HepG2 (cell line): ENCODE measurements around the gene PRPF18. TPM values are rescaled to one million over a fixed set of nuclear protein-coding genes. Genes with fewer than 3 reads are reported as not detected.

Source experiments
- AHDC1 ChIP-seq: sonication (generic); formaldehyde crosslinking; IDR thresholded peaks from 2 replicates; pipeline ENCODE4 v1.5.1; 2020; ENCODE audit warnings: mild to moderate bottlenecking, missing genetic modification reagents, borderline replicate concordance
- KDM5B ChIP-seq: sonication (generic); formaldehyde crosslinking; IDR thresholded peaks from 2 replicates; pipeline ENCODE4 v1.4.0; 2020; ENCODE audit warnings: missing genetic modification reagents, mild to moderate bottlenecking, borderline replicate concordance
- PTBP1 ChIP-seq: fragments of 200-400 bp; formaldehyde crosslinking; IDR thresholded peaks from 2 replicates; pipeline ENCODE4 v1.6.1; 2018; ENCODE audit warnings: low read length, low read depth; ENCODE audit not compliant: poor library complexity, severe bottlenecking
- RAD51 ChIP-seq: fragments of 450-650 bp; IDR thresholded peaks from 2 replicates; pipeline ENCODE4 v1.6.1; 2016; ENCODE audit warnings: borderline replicate concordance
- RBM22 ChIP-seq: fragments of 200-400 bp; formaldehyde crosslinking; optimal IDR thresholded peaks from 2 replicates; pipeline ENCODE3; 2017; ENCODE audit warnings: mild to moderate bottlenecking, low read length, moderate library complexity
- RNF2 ChIP-seq: fragments of 450-650 bp; conservative IDR thresholded peaks from 2 replicates; pipeline ENCODE4 v1.6.1; 2016; ENCODE audit warnings: low read depth
- RXRB ChIP-seq: IDR thresholded peaks from 2 replicates; pipeline ENCODE4 v1.6.1; 2016; ENCODE audit warnings: borderline replicate concordance, missing genetic modification reagents, missing compliant biosample characterization
- ZMAT5 ChIP-seq: sonication (generic); formaldehyde crosslinking; IDR thresholded peaks from 2 replicates; pipeline ENCODE4 v1.5.0; 2020; ENCODE audit warnings: mild to moderate bottlenecking, low read depth, missing genetic modification reagents, borderline replicate concordance
- polyA plus RNA-seq, 8 experiments: library from polyadenylated mRNA; depleted of rRNA in 3 of 8; stranded (reverse) in 7 of 8; unstranded in 1 of 8; fragments of >200 nt; fragmentation: Illumina TruSeq in 4 of 8; extraction: Trizol in 4 of 8; gene quantifications; 2 replicates each; pipeline versions ENCODE4 v1.2.1 to v1.2.3, GENCODE V29; 2011 to 2016; ENCODE audit warnings: low read depth in 4 of 8, missing spikeins in 1 of 8, mixed read lengths in 1 of 8; ENCODE audit not compliant: insufficient read depth in 1 of 8
- total RNA-seq, 5 experiments: library from RNA; depleted of rRNA; stranded (reverse); fragments of >200 nt; fragmentation: Illumina TruSeq; extraction: Trizol; gene quantifications; 2 replicates each; pipeline ENCODE4 v1.2.3, GENCODE V29; 2016; ENCODE audit warnings: low read depth in 1 of 5
- TF ChIP-seq, protein P1 (sequence below): sonication (generic); formaldehyde crosslinking; IDR thresholded peaks from 2 replicates; pipeline ENCODE4 v1.5.0; 2020; ENCODE audit warnings: mild to moderate bottlenecking, missing genetic modification reagents, borderline replicate concordance
- TF ChIP-seq, protein P2 (sequence below): sonication (generic); formaldehyde crosslinking; IDR thresholded peaks from 2 replicates; pipeline ENCODE4 v1.4.0; 2020; ENCODE audit warnings: mild to moderate bottlenecking, missing genetic modification reagents

PRPF18 gene
- total and polyA plus RNA-seq, 2 of the 13 experiments (the other 11 are each of a cell fraction or from before 2014, with no cell fraction given): 6.1 to 17.2 TPM

- TF ChIP-seq RBM22 (no peak), PTBP1 (no peak), RNF2 (no peak), ZMAT5 (CRISPR knock-in tag) (no peak), KDM5B (CRISPR knock-in tag) (no peak), AHDC1 (CRISPR knock-in tag) (no peak), RAD51 (no peak), RXRB (CRISPR knock-in tag) (no peak)
- TF ChIP-seq, protein P1, sequence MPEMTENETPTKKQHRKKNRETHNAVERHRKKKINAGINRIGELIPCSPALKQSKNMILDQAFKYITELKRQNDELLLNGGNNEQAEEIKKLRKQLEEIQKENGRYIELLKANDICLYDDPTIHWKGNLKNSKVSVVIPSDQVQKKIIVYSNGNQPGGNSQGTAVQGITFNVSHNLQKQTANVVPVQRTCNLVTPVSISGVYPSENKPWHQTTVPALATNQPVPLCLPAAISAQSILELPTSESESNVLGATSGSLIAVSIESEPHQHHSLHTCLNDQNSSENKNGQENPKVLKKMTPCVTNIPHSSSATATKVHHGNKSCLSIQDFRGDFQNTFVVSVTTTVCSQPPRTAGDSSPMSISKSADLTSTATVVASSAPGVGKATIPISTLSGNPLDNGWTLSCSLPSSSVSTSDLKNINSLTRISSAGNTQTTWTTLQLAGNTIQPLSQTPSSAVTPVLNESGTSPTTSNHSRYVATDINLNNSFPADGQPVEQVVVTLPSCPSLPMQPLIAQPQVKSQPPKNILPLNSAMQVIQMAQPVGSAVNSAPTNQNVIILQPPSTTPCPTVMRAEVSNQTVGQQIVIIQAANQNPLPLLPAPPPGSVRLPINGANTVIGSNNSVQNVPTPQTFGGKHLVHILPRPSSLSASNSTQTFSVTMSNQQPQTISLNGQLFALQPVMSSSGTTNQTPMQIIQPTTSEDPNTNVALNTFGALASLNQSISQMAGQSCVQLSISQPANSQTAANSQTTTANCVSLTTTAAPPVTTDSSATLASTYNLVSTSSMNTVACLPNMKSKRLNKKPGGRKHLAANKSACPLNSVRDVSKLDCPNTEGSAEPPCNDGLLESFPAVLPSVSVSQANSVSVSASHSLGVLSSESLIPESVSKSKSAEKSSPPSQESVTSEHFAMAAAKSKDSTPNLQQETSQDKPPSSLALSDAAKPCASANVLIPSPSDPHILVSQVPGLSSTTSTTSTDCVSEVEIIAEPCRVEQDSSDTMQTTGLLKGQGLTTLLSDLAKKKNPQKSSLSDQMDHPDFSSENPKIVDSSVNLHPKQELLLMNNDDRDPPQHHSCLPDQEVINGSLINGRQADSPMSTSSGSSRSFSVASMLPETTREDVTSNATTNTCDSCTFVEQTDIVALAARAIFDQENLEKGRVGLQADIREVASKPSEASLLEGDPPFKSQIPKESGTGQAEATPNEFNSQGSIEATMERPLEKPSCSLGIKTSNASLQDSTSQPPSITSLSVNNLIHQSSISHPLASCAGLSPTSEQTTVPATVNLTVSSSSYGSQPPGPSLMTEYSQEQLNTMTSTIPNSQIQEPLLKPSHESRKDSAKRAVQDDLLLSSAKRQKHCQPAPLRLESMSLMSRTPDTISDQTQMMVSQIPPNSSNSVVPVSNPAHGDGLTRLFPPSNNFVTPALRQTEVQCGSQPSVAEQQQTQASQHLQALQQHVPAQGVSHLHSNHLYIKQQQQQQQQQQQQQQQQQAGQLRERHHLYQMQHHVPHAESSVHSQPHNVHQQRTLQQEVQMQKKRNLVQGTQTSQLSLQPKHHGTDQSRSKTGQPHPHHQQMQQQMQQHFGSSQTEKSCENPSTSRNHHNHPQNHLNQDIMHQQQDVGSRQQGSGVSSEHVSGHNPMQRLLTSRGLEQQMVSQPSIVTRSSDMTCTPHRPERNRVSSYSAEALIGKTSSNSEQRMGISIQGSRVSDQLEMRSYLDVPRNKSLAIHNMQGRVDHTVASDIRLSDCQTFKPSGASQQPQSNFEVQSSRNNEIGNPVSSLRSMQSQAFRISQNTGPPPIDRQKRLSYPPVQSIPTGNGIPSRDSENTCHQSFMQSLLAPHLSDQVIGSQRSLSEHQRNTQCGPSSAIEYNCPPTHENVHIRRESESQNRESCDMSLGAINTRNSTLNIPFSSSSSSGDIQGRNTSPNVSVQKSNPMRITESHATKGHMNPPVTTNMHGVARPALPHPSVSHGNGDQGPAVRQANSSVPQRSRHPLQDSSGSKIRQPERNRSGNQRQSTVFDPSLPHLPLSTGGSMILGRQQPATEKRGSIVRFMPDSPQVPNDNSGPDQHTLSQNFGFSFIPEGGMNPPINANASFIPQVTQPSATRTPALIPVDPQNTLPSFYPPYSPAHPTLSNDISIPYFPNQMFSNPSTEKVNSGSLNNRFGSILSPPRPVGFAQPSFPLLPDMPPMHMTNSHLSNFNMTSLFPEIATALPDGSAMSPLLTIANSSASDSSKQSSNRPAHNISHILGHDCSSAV (CRISPR knock-in tag): no peak
- TF ChIP-seq, protein P2, sequence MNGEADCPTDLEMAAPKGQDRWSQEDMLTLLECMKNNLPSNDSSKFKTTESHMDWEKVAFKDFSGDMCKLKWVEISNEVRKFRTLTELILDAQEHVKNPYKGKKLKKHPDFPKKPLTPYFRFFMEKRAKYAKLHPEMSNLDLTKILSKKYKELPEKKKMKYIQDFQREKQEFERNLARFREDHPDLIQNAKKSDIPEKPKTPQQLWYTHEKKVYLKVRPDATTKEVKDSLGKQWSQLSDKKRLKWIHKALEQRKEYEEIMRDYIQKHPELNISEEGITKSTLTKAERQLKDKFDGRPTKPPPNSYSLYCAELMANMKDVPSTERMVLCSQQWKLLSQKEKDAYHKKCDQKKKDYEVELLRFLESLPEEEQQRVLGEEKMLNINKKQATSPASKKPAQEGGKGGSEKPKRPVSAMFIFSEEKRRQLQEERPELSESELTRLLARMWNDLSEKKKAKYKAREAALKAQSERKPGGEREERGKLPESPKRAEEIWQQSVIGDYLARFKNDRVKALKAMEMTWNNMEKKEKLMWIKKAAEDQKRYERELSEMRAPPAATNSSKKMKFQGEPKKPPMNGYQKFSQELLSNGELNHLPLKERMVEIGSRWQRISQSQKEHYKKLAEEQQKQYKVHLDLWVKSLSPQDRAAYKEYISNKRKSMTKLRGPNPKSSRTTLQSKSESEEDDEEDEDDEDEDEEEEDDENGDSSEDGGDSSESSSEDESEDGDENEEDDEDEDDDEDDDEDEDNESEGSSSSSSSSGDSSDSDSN (CRISPR knock-in tag): no peak
These were observed 58.1 kb downstream of the PRPF18 start (continued) for GRCh38 chr10:13644866-13645265.
